GM18517 (cell line): ENCODE results near the gene COPB1.
A peak's percentile ranks its signal among the peaks of the same experiment; 100 is the strongest.

Experiments used
- ATAC-seq: cut with Tn5 transposase; IDR thresholded peaks from one replicate; pipeline ENCODE4 v1.9.1; 2021; ENCODE audit warnings: mild to moderate bottlenecking, moderate library complexity; ENCODE audit not compliant: unreplicated experiment

COPB1 gene

GRCh38 chr11:14513800-14514199 is 14.2 kb upstream of the COPB1 start:
- no peak for ATAC-seq

- ATAC-seq, result no peak
These were observed 6.9 kb upstream of the COPB1 start for GRCh38 chr11:14506532-14506931.

- ATAC-seq, result no peak
These were observed 3.4 kb upstream of the COPB1 start for GRCh38 chr11:14503023-14503422.

GRCh38 chr11:14502039-14502438 is 2.4 kb upstream of the COPB1 start:
- ATAC-seq, result no peak

- peak; percentile 67 for ATAC-seq
These were observed 605 bp upstream of the COPB1 start for GRCh38 chr11:14500181-14500651.

GRCh38 chr11:14499178-14499559 is 442 bp downstream of the COPB1 start:
- ATAC-seq, result no peak

- ATAC-seq, result no peak
These were observed 18.9 kb downstream of the COPB1 start for GRCh38 chr11:14480716-14481115.

- no peak for ATAC-seq
These were observed 28.5 kb downstream of the COPB1 start for GRCh38 chr11:14471127-14471526.

- ATAC-seq, result no peak
These were observed 36.0 kb downstream of the COPB1 start for GRCh38 chr11:14463623-14464022.

- no peak for ATAC-seq
These were observed 39.5 kb downstream of the COPB1 start for GRCh38 chr11:14460147-14460546.

- no peak for ATAC-seq
These were observed 41.2 kb downstream of the COPB1 start for GRCh38 chr11:14458377-14458776.

- no peak for ATAC-seq
These were observed 43.8 kb downstream of the COPB1 start for GRCh38 chr11:14455648-14456430.

GRCh38 chr11:14454861-14455632 is 44.6 kb downstream of the COPB1 start:
- ATAC-seq, result no peak

GRCh38 chr11:14451825-14452224 is 47.8 kb downstream of the COPB1 start:
- ATAC-seq, result no peak

GRCh38 chr11:14449302-14449714 is 50.3 kb downstream of the COPB1 start:
- ATAC-seq, result no peak

GRCh38 chr11:14448240-14448639 is 51.4 kb downstream of the COPB1 start:
- ATAC-seq, result no peak

- no peak for ATAC-seq
These were observed 52.9 kb downstream of the COPB1 start for GRCh38 chr11:14446701-14447169.

- ATAC-seq, result no peak
These were observed 53.8 kb downstream of the COPB1 start for GRCh38 chr11:14445542-14446530.

- ATAC-seq, result no peak
These were observed 55.0 kb downstream of the COPB1 start for GRCh38 chr11:14444441-14445189.

- no peak for ATAC-seq
These were observed 56.0 kb downstream of the COPB1 start for GRCh38 chr11:14443638-14444037.
